Measurements from ENCODE around the gene ZDHHC13.

The ZDHHC13 gene

DNA sequence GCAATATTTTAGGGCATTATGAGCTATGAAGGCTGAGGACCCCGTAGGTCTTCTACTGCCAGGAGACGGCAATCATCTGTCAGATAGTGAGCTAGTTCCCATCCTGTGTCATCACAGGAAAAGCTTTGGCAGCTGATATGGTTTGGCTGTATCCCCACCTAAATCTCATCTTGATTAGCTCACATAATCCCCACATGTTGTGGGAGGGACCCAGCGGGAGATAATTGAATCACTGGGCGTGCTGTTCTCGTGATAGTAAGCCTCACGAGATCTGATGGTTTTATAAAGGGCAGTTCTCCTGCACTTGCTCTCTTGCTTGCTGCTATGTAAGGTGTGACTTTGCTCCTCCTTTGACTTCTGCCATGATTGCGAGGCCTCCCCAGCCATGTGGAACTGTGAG is 66.7 kb downstream of the ZDHHC13 start:
- H3K27me3 ChIP-seq (ENCODE audit: insufficient read depth, low read length) = no peaks in the 10 kb centered on the region
- H3K9me3 ChIP-seq (ENCODE audit: low read length) = no peaks in the 10 kb centered on the region
- no peaks in the 10 kb centered on the region for H3K36me3 ChIP-seq (ENCODE audit: insufficient read depth, low read length)
- H4K20me1 ChIP-seq (ENCODE audit: insufficient read depth, low read length) = no peaks in the 10 kb centered on the region
- H2AFZ ChIP-seq (ENCODE audit: low read length) = no peak overlapping the region
- H3K79me2 ChIP-seq (ENCODE audit: insufficient read depth, low read length) = no peaks in the 10 kb centered on the region
- H3K4me2 ChIP-seq (ENCODE audit: low read length) = no peak overlapping the region
- no peaks in the 10 kb centered on the region for H3K4me1 ChIP-seq (ENCODE audit: insufficient read depth, low read length, severe bottlenecking)
- TF ChIP-seq, protein P1, sequence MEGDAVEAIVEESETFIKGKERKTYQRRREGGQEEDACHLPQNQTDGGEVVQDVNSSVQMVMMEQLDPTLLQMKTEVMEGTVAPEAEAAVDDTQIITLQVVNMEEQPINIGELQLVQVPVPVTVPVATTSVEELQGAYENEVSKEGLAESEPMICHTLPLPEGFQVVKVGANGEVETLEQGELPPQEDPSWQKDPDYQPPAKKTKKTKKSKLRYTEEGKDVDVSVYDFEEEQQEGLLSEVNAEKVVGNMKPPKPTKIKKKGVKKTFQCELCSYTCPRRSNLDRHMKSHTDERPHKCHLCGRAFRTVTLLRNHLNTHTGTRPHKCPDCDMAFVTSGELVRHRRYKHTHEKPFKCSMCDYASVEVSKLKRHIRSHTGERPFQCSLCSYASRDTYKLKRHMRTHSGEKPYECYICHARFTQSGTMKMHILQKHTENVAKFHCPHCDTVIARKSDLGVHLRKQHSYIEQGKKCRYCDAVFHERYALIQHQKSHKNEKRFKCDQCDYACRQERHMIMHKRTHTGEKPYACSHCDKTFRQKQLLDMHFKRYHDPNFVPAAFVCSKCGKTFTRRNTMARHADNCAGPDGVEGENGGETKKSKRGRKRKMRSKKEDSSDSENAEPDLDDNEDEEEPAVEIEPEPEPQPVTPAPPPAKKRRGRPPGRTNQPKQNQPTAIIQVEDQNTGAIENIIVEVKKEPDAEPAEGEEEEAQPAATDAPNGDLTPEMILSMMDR (IDR thresholded peaks at IDR 0.05; ENCODE audit: low read length) = no peak
- TF ChIP-seq EZH2 (IDR thresholded peaks at IDR 0.05; ENCODE audit: borderline replicate concordance, low read length) = no peak
- no peak overlapping the region for H3K4me3 ChIP-seq (ENCODE audit: low read depth, low read length, poor library complexity, severe bottlenecking)
- H3F3A ChIP-seq (ENCODE audit: insufficient read depth, low read length) = no peaks in the 10 kb centered on the region
- H3K9me2 ChIP-seq (ENCODE audit: low read depth, low read length) = no peaks in the 10 kb centered on the region
- H3K9ac ChIP-seq (ENCODE audit: low read length) = no peak overlapping the region
- H3K27ac ChIP-seq (ENCODE audit: low read depth, low read length, poor library complexity, severe bottlenecking) = no peak overlapping the region

DNA sequence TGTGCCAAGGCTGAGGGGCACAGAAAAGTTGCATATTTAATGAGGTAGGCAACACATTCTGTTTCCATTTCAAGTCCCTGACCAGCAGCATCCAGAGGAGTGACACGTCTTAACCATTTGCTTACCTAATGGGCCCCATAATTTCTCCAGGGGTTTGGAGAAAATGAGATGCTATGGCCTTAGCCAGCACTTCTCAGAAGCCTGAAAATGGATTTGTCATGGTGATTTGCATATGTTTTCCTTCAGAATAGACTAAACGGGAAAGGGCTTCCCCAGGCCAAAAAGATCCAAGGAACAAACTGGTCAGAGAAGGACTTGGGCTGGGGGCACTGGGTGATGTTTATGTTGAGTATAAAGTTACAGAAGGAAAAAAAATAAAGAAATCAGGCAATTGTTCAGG is 68.1 kb downstream of the ZDHHC13 start:
- TF ChIP-seq, protein P1 (IDR thresholded peaks at IDR 0.05; ENCODE audit: low read length) = no peak
- TF ChIP-seq EZH2 (IDR thresholded peaks at IDR 0.05; ENCODE audit: borderline replicate concordance, low read length) = no peak
- no peak overlapping the region for H2AFZ ChIP-seq (ENCODE audit: low read length)
- H3K9me2 ChIP-seq (ENCODE audit: low read depth, low read length) = no peaks in the 10 kb centered on the region
- no peak overlapping the region for H3K9ac ChIP-seq (ENCODE audit: low read length)
- no peaks in the 10 kb centered on the region for H3K4me1 ChIP-seq (ENCODE audit: insufficient read depth, low read length, severe bottlenecking)
- no peak overlapping the region for H3K4me2 ChIP-seq (ENCODE audit: low read length)
- no peaks in the 10 kb centered on the region for H3K27me3 ChIP-seq (ENCODE audit: insufficient read depth, low read length)
- no peaks in the 10 kb centered on the region for H3F3A ChIP-seq (ENCODE audit: insufficient read depth, low read length)
- no peak overlapping the region for H3K27ac ChIP-seq (ENCODE audit: low read depth, low read length, poor library complexity, severe bottlenecking)
- H4K20me1 ChIP-seq (ENCODE audit: insufficient read depth, low read length) = no peaks in the 10 kb centered on the region
- no peaks in the 10 kb centered on the region for H3K36me3 ChIP-seq (ENCODE audit: insufficient read depth, low read length)
- H3K79me2 ChIP-seq (ENCODE audit: insufficient read depth, low read length) = no peaks in the 10 kb centered on the region
- H3K4me3 ChIP-seq (ENCODE audit: low read depth, low read length, poor library complexity, severe bottlenecking) = no peak overlapping the region
- H3K9me3 ChIP-seq (ENCODE audit: low read length) = no peaks in the 10 kb centered on the region

DNA sequence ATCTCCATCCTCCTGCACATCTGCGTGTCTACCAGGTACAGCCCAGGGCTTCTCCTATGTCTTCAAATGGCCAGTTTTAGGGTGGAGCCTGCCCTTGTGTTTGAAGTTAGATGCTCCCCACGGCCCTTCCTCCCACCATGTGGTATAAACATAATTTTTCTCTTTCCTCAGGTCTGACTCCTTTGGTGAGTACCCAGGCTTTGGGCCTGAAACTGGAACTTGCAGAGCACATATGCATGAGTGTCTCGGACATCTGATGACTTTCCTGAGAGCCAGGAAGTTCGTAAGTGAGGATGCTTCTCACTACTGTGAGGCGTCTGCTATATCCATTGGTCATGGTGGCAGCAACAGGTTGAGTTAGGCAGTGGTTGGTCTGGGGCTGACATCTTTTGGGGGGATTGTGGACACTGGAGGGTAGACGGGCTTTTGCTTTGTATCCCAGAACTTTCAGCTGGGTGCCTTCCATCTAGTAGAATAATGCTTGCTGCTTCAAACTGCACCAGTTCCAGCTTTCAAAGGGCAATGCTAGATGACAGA is 68.6 kb downstream of the ZDHHC13 start:
- Histone ChIP-seq H3K4me3 (ENCODE audit: low read depth, low read length, poor library complexity, severe bottlenecking) (no peak overlapping the region), H3K36me3 (ENCODE audit: insufficient read depth, low read length) (no peaks in the 10 kb centered on the region), H3K4me1 (ENCODE audit: insufficient read depth, low read length, severe bottlenecking) (no peaks in the 10 kb centered on the region), H3K27me3 (ENCODE audit: insufficient read depth, low read length) (no peaks in the 10 kb centered on the region), H3K79me2 (ENCODE audit: insufficient read depth, low read length) (no peaks in the 10 kb centered on the region), H3K9me3 (ENCODE audit: low read length) (no peaks in the 10 kb centered on the region), H3K4me2 (ENCODE audit: low read length) (no peak overlapping the region), H2AFZ (ENCODE audit: low read length) (no peak overlapping the region), H4K20me1 (ENCODE audit: insufficient read depth, low read length) (no peaks in the 10 kb centered on the region), H3K9ac (ENCODE audit: low read length) (no peak overlapping the region), H3K9me2 (ENCODE audit: low read depth, low read length) (no peaks in the 10 kb centered on the region), H3K27ac (ENCODE audit: low read depth, low read length, poor library complexity, severe bottlenecking) (no peak overlapping the region), H3F3A (ENCODE audit: insufficient read depth, low read length) (no peaks in the 10 kb centered on the region)
- TF ChIP-seq EZH2 (IDR thresholded peaks at IDR 0.05; ENCODE audit: borderline replicate concordance, low read length) = no peak

DNA sequence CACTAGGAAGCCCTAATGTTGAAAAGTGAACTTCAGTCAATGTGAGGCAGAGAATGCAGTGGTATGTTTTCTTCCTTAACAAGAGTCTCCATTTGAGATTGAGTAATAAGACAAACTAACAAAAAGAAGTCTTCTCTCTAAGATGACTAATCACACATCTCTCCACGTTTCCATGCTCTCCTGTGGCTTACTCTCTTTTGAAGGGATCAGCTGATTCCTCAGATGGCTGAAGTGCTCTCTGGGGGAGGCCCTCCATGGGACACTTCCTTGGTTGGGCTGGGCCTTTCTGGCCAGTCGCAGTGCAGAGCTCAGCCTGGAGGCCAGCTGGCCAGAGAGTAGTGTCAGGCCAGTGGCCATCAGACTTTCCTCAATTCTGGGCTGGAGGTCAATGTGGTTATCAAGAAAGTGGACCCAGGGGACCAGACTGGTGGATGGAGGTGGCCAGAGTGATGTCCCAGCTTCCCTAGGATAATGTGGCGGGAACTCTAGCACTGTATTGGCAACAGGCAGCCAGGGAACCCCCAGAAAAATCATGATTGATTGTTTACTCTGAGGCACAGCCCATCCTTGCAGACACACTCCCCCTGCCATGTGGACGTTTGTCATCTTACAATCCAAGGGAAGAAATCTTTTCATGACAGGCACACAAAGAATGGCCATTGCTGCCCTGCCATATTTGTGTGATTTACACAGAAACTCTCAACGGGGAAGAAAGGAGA is 70.3 kb downstream of the ZDHHC13 start:
- Histone ChIP-seq H2AFZ (ENCODE audit: low read length) (no peak overlapping the region), H3K27me3 (ENCODE audit: insufficient read depth, low read length) (no peaks in the 10 kb centered on the region), H3K4me1 (ENCODE audit: insufficient read depth, low read length, severe bottlenecking) (no peaks in the 10 kb centered on the region), H3K79me2 (ENCODE audit: insufficient read depth, low read length) (no peaks in the 10 kb centered on the region), H3F3A (ENCODE audit: insufficient read depth, low read length) (no peaks in the 10 kb centered on the region), H3K9ac (ENCODE audit: low read length) (no peak overlapping the region), H3K9me3 (ENCODE audit: low read length) (no peaks in the 10 kb centered on the region), H4K20me1 (ENCODE audit: insufficient read depth, low read length) (no peaks in the 10 kb centered on the region), H3K36me3 (ENCODE audit: insufficient read depth, low read length) (no peaks in the 10 kb centered on the region), H3K4me3 (ENCODE audit: low read depth, low read length, poor library complexity, severe bottlenecking) (no peak overlapping the region), H3K27ac (ENCODE audit: low read depth, low read length, poor library complexity, severe bottlenecking) (no peak overlapping the region), H3K4me2 (ENCODE audit: low read length) (no peak overlapping the region), H3K9me2 (ENCODE audit: low read depth, low read length) (no peaks in the 10 kb centered on the region)
- no peak for TF ChIP-seq EZH2 (IDR thresholded peaks at IDR 0.05; ENCODE audit: borderline replicate concordance, low read length)
- TF ChIP-seq, protein P1 (IDR thresholded peaks at IDR 0.05; ENCODE audit: low read length) = no peak

Data from OCI-LY1 (cell line).